Measurements from ENCODE around the gene RNF166. TPM values are rescaled to one million over a fixed set of nuclear protein-coding genes. Genes with fewer than 3 reads are reported as not detected.

The RNF166 gene
- total and polyA plus RNA-seq, 2 donors (not counting 3 experiments of a cell fraction or from before 2014, with no cell fraction given): 27.6 to 38.8 TPM

GRCh38 chr16:88711750-88712340 lies 5.6 kb upstream of the RNF166 start:
- no peak for TF ChIP-seq POLR2A (IDR thresholded peaks at IDR 0.05; ENCODE audit: low read depth, low read length)
- no peak for TF ChIP-seq EZH2 (IDR thresholded peaks at IDR 0.05; ENCODE audit: borderline replicate concordance, low read depth, low read length, severe bottlenecking)
- no peak for TF ChIP-seq MYC (IDR thresholded peaks at IDR 0.05; ENCODE audit: low read depth, low read length)
- no peak for TF ChIP-seq FOS (IDR thresholded peaks at IDR 0.05; ENCODE audit: borderline replicate concordance, insufficient read depth, low read length)
- no peak for TF ChIP-seq MAX (IDR thresholded peaks at IDR 0.05; ENCODE audit: insufficient read depth, insufficient read length)
- no peak for TF ChIP-seq GATA2 (IDR thresholded peaks at IDR 0.05; ENCODE audit: insufficient read depth, insufficient read length, low read depth, low read length)
- no peak for TF ChIP-seq CTCF (IDR thresholded peaks at IDR 0.05; ENCODE audit: extremely low read depth in 1 of 2, insufficient read depth in 1 of 2, low read depth in 1 of 2, low read length in 2 of 2)
- TF ChIP-seq JUN (IDR thresholded peaks at IDR 0.05; ENCODE audit: borderline replicate concordance, insufficient read depth, insufficient read length, low read depth): no peak
- TF ChIP-seq POLR2AphosphoS5 (IDR thresholded peaks at IDR 0.05; ENCODE audit: insufficient read depth, low read depth, low read length): no peak
- Histone ChIP-seq H3K27ac (ENCODE audit: insufficient read depth, low read depth, low read length) (no peak overlapping the region), H3K4me1 (ENCODE audit: control insufficient read depth, extremely low read depth, insufficient read depth, low read length) (peaks cover 5% of the 10 kb centered on the region)

More at GRCh38 chr16:88711750-88712340, 5.6 kb upstream of the RNF166 start:
- intact Hi-C loops (cut with micrococcal nuclease): no loop called here
- DNase-seq (ENCODE audit: low read depth, low spot score) (no peak), FAIRE-seq (no peak)
- Histone ChIP-seq H3K36me3 (ENCODE audit: control insufficient read depth in 2 of 2, extremely low read depth in 1 of 2, insufficient read depth in 2 of 2, low read length in 2 of 2) (peaks cover 11 to 37% of the 10 kb centered on the region in 2 experiments), H4K20me1 (replicated peaks; ENCODE audit: control insufficient read depth, extremely low read depth, insufficient read depth, low read length) (no peaks in the 10 kb centered on the region), H2AFZ (ENCODE audit: low read depth, low read length) (no peak overlapping the region), H3K9ac (replicated peaks; ENCODE audit: extremely low read depth, insufficient read depth, low read length) (no peak overlapping the region), H3K27me3 (ENCODE audit: control insufficient read depth in 2 of 2, insufficient read depth in 2 of 2, low read length in 2 of 2) (no peaks in the 10 kb centered on the region), H3K9me3 (replicated peaks; ENCODE audit: control insufficient read depth, insufficient read depth, low read length) (no peaks in the 10 kb centered on the region), H3K4me3 (replicated peaks in 1 of 3; ENCODE audit: insufficient read depth in 1 of 3, low read depth in 1 of 3, low read length in 3 of 3) (no peak overlapping the region), H3K9me1 (replicated peaks; ENCODE audit: control insufficient read depth, extremely low read depth, insufficient read depth, low read length) (no peaks in the 10 kb centered on the region), H3K4me2 (ENCODE audit: insufficient read depth, low read length) (no peak overlapping the region), H3K79me2 (ENCODE audit: control insufficient read depth, insufficient read depth, low read length) (peaks cover 23% of the 10 kb centered on the region)
- CTCF ChIA-PET: interaction anchor here (2.3 kb wide), 1 partner anchor 26 kb away, joined by 10 read pairs; no protein-coding TSS in a partner anchor
- no TSS peak for BruUV-seq (replicated peaks)
- dilution Hi-C loops (cut with MboI; ENCODE audit: extremely low pct_ligation_motif_present, low sequenced_read_pairs): no loop called here
- POLR2A ChIA-PET: no interaction called here

All from endothelial cell of umbilical vein (primary cell).